ENCODE data around the gene C10orf71.

Gene C10orf71

GRCh38 chr10:49335364-49335972 is 36.5 kb downstream of the C10orf71 start:
- DNase-seq (ENCODE audit: low read depth), result no peak
- TF ChIP-seq, protein P1, sequence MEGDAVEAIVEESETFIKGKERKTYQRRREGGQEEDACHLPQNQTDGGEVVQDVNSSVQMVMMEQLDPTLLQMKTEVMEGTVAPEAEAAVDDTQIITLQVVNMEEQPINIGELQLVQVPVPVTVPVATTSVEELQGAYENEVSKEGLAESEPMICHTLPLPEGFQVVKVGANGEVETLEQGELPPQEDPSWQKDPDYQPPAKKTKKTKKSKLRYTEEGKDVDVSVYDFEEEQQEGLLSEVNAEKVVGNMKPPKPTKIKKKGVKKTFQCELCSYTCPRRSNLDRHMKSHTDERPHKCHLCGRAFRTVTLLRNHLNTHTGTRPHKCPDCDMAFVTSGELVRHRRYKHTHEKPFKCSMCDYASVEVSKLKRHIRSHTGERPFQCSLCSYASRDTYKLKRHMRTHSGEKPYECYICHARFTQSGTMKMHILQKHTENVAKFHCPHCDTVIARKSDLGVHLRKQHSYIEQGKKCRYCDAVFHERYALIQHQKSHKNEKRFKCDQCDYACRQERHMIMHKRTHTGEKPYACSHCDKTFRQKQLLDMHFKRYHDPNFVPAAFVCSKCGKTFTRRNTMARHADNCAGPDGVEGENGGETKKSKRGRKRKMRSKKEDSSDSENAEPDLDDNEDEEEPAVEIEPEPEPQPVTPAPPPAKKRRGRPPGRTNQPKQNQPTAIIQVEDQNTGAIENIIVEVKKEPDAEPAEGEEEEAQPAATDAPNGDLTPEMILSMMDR (IDR thresholded peaks at IDR 0.05; ENCODE audit: insufficient read depth, low read depth, low read length, missing control alignments), result no peak

GRCh38 chr10:49338604-49339003 is 39.6 kb downstream of the C10orf71 start:
- H3K4me3 ChIP-seq (ENCODE audit: low read length), result no peak overlapping the region
- TF ChIP-seq, protein P1 (IDR thresholded peaks at IDR 0.05; ENCODE audit: insufficient read depth, low read depth, low read length, missing control alignments), result no peak
- DNase-seq (ENCODE audit: low read depth), result no peak

More at GRCh38 chr10:49335364-49335972, 36.5 kb downstream of the C10orf71 start:
- H3K4me3 ChIP-seq (ENCODE audit: low read length), result no peak overlapping the region

DNA sequence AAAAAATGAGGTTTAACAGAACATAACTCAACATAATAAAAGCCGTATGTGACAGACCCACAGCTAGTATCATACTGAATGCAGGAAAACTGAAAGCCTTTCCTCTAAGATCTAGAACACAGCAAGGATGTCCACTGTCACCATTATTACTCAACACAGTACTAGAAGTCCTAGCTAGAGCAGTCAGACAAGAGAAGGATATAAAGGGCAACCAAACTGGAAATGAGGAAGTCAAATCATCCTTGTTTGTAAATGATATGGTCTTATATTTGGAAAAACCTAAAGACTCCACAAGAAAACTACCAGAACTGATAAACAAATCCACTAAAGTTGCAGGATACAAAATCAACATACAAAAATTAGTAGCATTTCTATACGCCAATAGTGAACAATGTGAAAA is 45.9 kb downstream of the C10orf71 start:
- TF ChIP-seq, protein P1 (IDR thresholded peaks at IDR 0.05; ENCODE audit: insufficient read depth, low read depth, low read length, missing control alignments), result no peak
- DNase-seq (ENCODE audit: low read depth), result no peak
- H3K4me3 ChIP-seq (ENCODE audit: low read length), result no peak overlapping the region

GRCh38 chr10:49347342-49347741 is 48.4 kb downstream of the C10orf71 start:
- DNase-seq (ENCODE audit: low read depth), result no peak
- H3K4me3 ChIP-seq (ENCODE audit: low read length), result no peak overlapping the region
- TF ChIP-seq, protein P1 (IDR thresholded peaks at IDR 0.05; ENCODE audit: insufficient read depth, low read depth, low read length, missing control alignments), result no peak

DNA sequence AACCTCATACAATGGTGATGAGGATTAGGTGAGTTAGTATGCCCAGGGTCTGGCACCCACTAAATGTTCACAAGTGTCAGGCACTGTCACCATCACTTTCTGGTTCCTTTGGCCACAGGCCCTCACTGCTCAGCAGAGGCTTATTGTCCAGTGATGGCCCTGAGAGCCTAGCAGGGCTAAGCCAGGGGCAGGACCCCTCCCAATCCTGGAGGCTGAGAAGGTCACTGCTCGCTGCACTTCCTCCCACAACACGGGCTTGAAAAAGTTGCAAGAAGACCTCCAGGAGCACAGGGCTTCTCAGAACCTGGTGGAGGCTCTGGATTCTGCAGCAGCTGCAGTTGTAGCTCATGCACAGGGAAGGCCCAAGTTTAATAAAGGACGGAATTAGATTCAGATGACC is 48.9 kb downstream of the C10orf71 start:
- no peak for DNase-seq (ENCODE audit: low read depth)
- no peak overlapping the region for H3K4me3 ChIP-seq (ENCODE audit: low read length)
- TF ChIP-seq, protein P1 (IDR thresholded peaks at IDR 0.05; ENCODE audit: insufficient read depth, low read depth, low read length, missing control alignments), result no peak

- no peak for DNase-seq (ENCODE audit: low read depth)
- H3K4me3 ChIP-seq (ENCODE audit: low read length), result no peak overlapping the region
- TF ChIP-seq, protein P1 (IDR thresholded peaks at IDR 0.05; ENCODE audit: insufficient read depth, low read depth, low read length, missing control alignments), result no peak
Observed at GRCh38 chr10:49348593-49348992, 49.6 kb downstream of the C10orf71 start.

DNA sequence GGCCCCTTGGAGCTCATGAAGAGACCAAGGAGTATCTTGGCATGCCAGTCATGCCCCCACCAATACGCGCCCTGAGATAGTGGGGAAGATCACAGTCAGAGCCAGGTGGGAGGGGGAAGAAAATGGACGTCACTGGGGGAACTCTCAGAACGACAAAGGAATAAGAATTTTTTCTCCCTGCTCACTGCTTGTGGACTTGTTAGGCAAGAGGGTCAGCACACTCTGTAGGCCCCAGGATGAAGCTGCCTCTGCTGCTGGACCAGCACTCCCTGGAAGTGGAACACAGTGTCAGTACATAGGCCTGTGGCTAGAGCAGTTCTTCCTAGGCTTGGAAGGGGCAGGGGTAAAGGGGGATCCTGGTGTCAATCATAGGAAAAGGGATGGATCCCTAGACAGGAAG is 50.4 kb downstream of the C10orf71 start:
- TF ChIP-seq, protein P1 (IDR thresholded peaks at IDR 0.05; ENCODE audit: insufficient read depth, low read depth, low read length, missing control alignments), result no peak

More for the DNA sequence above, 50.4 kb downstream of the C10orf71 start:
- no peak overlapping the region for H3K4me3 ChIP-seq (ENCODE audit: low read length)
- no peak for DNase-seq (ENCODE audit: low read depth)
